ENCODE results near the gene SORCS1.

SORCS1 gene

GRCh38 chr10:106555599-106555998 lies 608.9 kb downstream of the SORCS1 start:
- Histone ChIP-seq H2AFZ (ENCODE audit: low read depth, low read length, severe bottlenecking) (no peak overlapping the region), H3F3A (ENCODE audit: insufficient read depth) (no peaks in the 10 kb centered on the region), H3K4me2 (ENCODE audit: low read depth, low read length, poor library complexity, severe bottlenecking) (no peak overlapping the region), H3K9ac (ENCODE audit: low read length) (no peak overlapping the region), H3K9me3 (ENCODE audit: insufficient read depth, low read length) (no peaks in the 10 kb centered on the region), H3K27me3 (ENCODE audit: low read length) (no peaks in the 10 kb centered on the region), H3K27ac (ENCODE audit: low read depth, low read length) (no peak overlapping the region), H3K9me2 (replicated peaks; ENCODE audit: insufficient read depth, low read length) (no peaks in the 10 kb centered on the region), H3K4me3 (ENCODE audit: insufficient read depth, low read length, poor library complexity, severe bottlenecking) (no peak overlapping the region), H3K36me3 (ENCODE audit: low read length) (no peaks in the 10 kb centered on the region), H3K79me2 (ENCODE audit: insufficient read depth, low read length) (no peaks in the 10 kb centered on the region), H4K20me1 (ENCODE audit: low read depth, low read length) (no peaks in the 10 kb centered on the region)
- TF ChIP-seq CTCF (IDR thresholded peaks at IDR 0.05; ENCODE audit: insufficient read depth, low read length, poor library complexity, severe bottlenecking), result no peak

- Histone ChIP-seq H2AFZ (ENCODE audit: low read depth, low read length, severe bottlenecking) (no peak overlapping the region), H3K4me3 (ENCODE audit: insufficient read depth, low read length, poor library complexity, severe bottlenecking) (no peak overlapping the region), H3K79me2 (ENCODE audit: insufficient read depth, low read length) (no peaks in the 10 kb centered on the region), H3K9ac (ENCODE audit: low read length) (no peak overlapping the region), H3K4me2 (ENCODE audit: low read depth, low read length, poor library complexity, severe bottlenecking) (no peak overlapping the region), H3K27me3 (ENCODE audit: low read length) (no peaks in the 10 kb centered on the region), H3F3A (ENCODE audit: insufficient read depth) (no peaks in the 10 kb centered on the region), H3K36me3 (ENCODE audit: low read length) (no peaks in the 10 kb centered on the region), H3K9me3 (ENCODE audit: insufficient read depth, low read length) (no peaks in the 10 kb centered on the region), H3K27ac (ENCODE audit: low read depth, low read length) (no peak overlapping the region), H4K20me1 (ENCODE audit: low read depth, low read length) (no peaks in the 10 kb centered on the region), H3K9me2 (replicated peaks; ENCODE audit: insufficient read depth, low read length) (no peaks in the 10 kb centered on the region)
- TF ChIP-seq CTCF (IDR thresholded peaks at IDR 0.05; ENCODE audit: insufficient read depth, low read length, poor library complexity, severe bottlenecking), result no peak
- no peak for TF ChIP-seq EZH2phosphoT487 (conservative IDR thresholded peaks at IDR 0.05; ENCODE audit: low read length)
Measured at GRCh38 chr10:106551501-106552062, 612.9 kb downstream of the SORCS1 start.

GRCh38 chr10:106548832-106549231 lies 615.7 kb downstream of the SORCS1 start:
- Histone ChIP-seq H3K9me3 (ENCODE audit: insufficient read depth, low read length) (no peaks in the 10 kb centered on the region), H3K27me3 (ENCODE audit: low read length) (no peaks in the 10 kb centered on the region), H3K79me2 (ENCODE audit: insufficient read depth, low read length) (no peaks in the 10 kb centered on the region), H3K4me2 (ENCODE audit: low read depth, low read length, poor library complexity, severe bottlenecking) (no peak overlapping the region), H4K20me1 (ENCODE audit: low read depth, low read length) (no peaks in the 10 kb centered on the region), H3F3A (ENCODE audit: insufficient read depth) (no peaks in the 10 kb centered on the region), H3K36me3 (ENCODE audit: low read length) (no peaks in the 10 kb centered on the region), H3K4me3 (ENCODE audit: insufficient read depth, low read length, poor library complexity, severe bottlenecking) (no peak overlapping the region), H3K9ac (ENCODE audit: low read length) (no peak overlapping the region), H3K27ac (ENCODE audit: low read depth, low read length) (no peak overlapping the region), H2AFZ (ENCODE audit: low read depth, low read length, severe bottlenecking) (no peak overlapping the region), H3K9me2 (replicated peaks; ENCODE audit: insufficient read depth, low read length) (no peaks in the 10 kb centered on the region)
- no peak for TF ChIP-seq CTCF (IDR thresholded peaks at IDR 0.05; ENCODE audit: insufficient read depth, low read length, poor library complexity, severe bottlenecking)
- no peak for TF ChIP-seq EZH2phosphoT487 (conservative IDR thresholded peaks at IDR 0.05; ENCODE audit: low read length)
